K562 (cell line): Measurements from ENCODE around the gene RNF144A. TPM values are rescaled to one million over a fixed set of nuclear protein-coding genes. Genes with fewer than 3 reads are reported as not detected.

Experiments used
- ADNP ChIP-seq: fragments of 200-800 bp; sonication (Bioruptor generic); IDR thresholded peaks from 2 replicates; pipeline ENCODE4 v1.6.1; 2016; ENCODE audit warnings: missing genetic modification characterization, missing compliant biosample characterization
- BCL6 ChIP-seq: fragments of 250-450 bp; sonication (Bioruptor Pico); IDR thresholded peaks from 2 replicates; pipeline ENCODE4 v1.4.0; 2020
- CREBBP ChIP-seq: IDR thresholded peaks from one replicate; pipeline ENCODE4 v1.6.1; 2012; ENCODE audit warnings: low read depth, mild to moderate bottlenecking, control low read depth, inconsistent platforms, low read length
- ELF2 ChIP-seq: fragments of 250-450 bp; sonication (Bioruptor Pico); IDR thresholded peaks from 2 replicates; pipeline ENCODE4 v1.5.0; 2021; ENCODE audit warnings: mild to moderate bottlenecking
- ETV6 ChIP-seq, 3 experiments: fragments of 150-350 bp in 1 of 3; sonication (generic) in 1 of 3; formaldehyde crosslinking in 1 of 3; IDR thresholded peaks; 2 replicates each; pipeline versions ENCODE4 v1.6.1 to v1.8.0; 2014 to 2022; ENCODE audit warnings: borderline replicate concordance in 2 of 3, low read depth in 2 of 3, antibody characterized with exemption in 1 of 3, low read length in 1 of 3, mild to moderate bottlenecking in 1 of 3, missing genetic modification reagents in 1 of 3
- GABPA ChIP-seq: fragments of 200-800 bp; sonication (Bioruptor generic); conservative IDR thresholded peaks from 2 replicates; pipeline ENCODE4 v1.6.1; 2016; ENCODE audit warnings: low read depth, missing genetic modification characterization, missing compliant biosample characterization
- GATAD2B ChIP-seq: fragments of 450-650 bp; IDR thresholded peaks from 2 replicates; pipeline ENCODE4 v1.6.1; 2017; ENCODE audit warnings: mild to moderate bottlenecking, borderline replicate concordance
- JUND ChIP-seq, 2 experiments: IDR thresholded peaks; 2 replicates in 1 of 2; 3 replicates in 1 of 2; pipeline ENCODE4 v1.6.1; 2011; ENCODE audit warnings: borderline replicate concordance in 2 of 2, low read depth in 2 of 2, low read length in 2 of 2, improper control_type of control experiment in 1 of 2, missing biosample characterization in 1 of 2, missing genetic modification characterization in 1 of 2, missing genetic modification reagents in 1 of 2
- NR1H2 ChIP-seq: sonication (generic); formaldehyde crosslinking; IDR thresholded peaks from 2 replicates; pipeline ENCODE4 v1.4.0; 2020; ENCODE audit warnings: mild to moderate bottlenecking, missing genetic modification reagents
- NUFIP1 ChIP-seq: fragments of 450-650 bp; IDR thresholded peaks from 2 replicates; pipeline ENCODE4 v1.6.1; 2018; ENCODE audit not compliant: partially characterized antibody
- POU5F1 ChIP-seq: fragments of 150-350 bp; IDR thresholded peaks from 2 replicates; pipeline ENCODE4 v1.6.1; 2014; ENCODE audit warnings: borderline replicate concordance, low read length, low read depth, mild to moderate bottlenecking; ENCODE audit not compliant: partially characterized antibody
- SMARCC2 ChIP-seq: fragments of 450-650 bp; IDR thresholded peaks from 2 replicates; pipeline ENCODE4 v1.6.1; 2017; ENCODE audit warnings: antibody characterized with exemption, moderate library complexity, mild to moderate bottlenecking, low read depth
- TCF7 ChIP-seq: sonication (generic); IDR thresholded peaks from 2 replicates; pipeline ENCODE4 v1.6.1; 2016; ENCODE audit warnings: antibody characterized with exemption, borderline replicate concordance
- TEAD2 ChIP-seq: fragments of 450-650 bp; IDR thresholded peaks from 2 replicates; pipeline ENCODE4 v1.6.1; 2016; ENCODE audit warnings: missing genetic modification characterization, control low read depth, missing compliant biosample characterization
- ZNF124 ChIP-seq: sonication (generic); formaldehyde crosslinking; IDR thresholded peaks from 2 replicates; pipeline ENCODE4 v1.8.1; 2022; ENCODE audit warnings: missing genetic modification reagents
- ZNF766 ChIP-seq: fragments of 200-800 bp; sonication (Bioruptor generic); conservative IDR thresholded peaks from 2 replicates; pipeline ENCODE4 v1.6.1; 2016; ENCODE audit warnings: missing genetic modification characterization, missing compliant biosample characterization
- ZSCAN32 ChIP-seq: fragments of 450-650 bp; formaldehyde crosslinking; IDR thresholded peaks from 2 replicates; pipeline ENCODE4 v1.4.0; 2020; ENCODE audit warnings: mild to moderate bottlenecking, moderate library complexity
- polyA plus RNA-seq, 8 experiments: library from polyadenylated mRNA; depleted of rRNA in 4 of 8; stranded (reverse) in 5 of 8; unstranded in 3 of 8; fragments of >200 nt; fragmentation: Nextera tagmentation in 2 of 8; fragmentation: Illumina TruSeq in 1 of 8; extraction: Ambion mirVana in 2 of 8; extraction: Trizol in 1 of 8; gene quantifications; 2 replicates each; pipeline versions ENCODE4 v1.2.1 to v1.2.3, GENCODE V29; 2011 to 2014; ENCODE audit warnings: inconsistent platforms in 1 of 8, missing spikeins in 1 of 8
- total RNA-seq, 7 experiments: library from RNA; depleted of rRNA in 6 of 7; stranded (reverse); fragments of >200 nt in 6 of 7; fragmentation: Illumina TruSeq in 2 of 7; extraction: Trizol in 2 of 7; gene quantifications; 2 replicates each; pipeline versions ENCODE4 v1.2.1 to v1.2.3, GENCODE V29; 2011 to 2021; ENCODE audit warnings: low replicate concordance in 1 of 7
- TF ChIP-seq, protein P1 (sequence below): fragments of 250-450 bp; sonication (Bioruptor Pico); IDR thresholded peaks from 2 replicates; pipeline ENCODE4 v1.8.0; 2022; ENCODE audit warnings: inconsistent platforms, mild to moderate bottlenecking, moderate library complexity, borderline replicate concordance
- TF ChIP-seq, protein P2 (sequence below), 3 experiments: IDR thresholded peaks in 2 of 3; conservative IDR thresholded peaks in 1 of 3; 2 replicates each; pipeline ENCODE4 v1.5.1; 2011 to 2012; ENCODE audit warnings: low read length in 3 of 3, mild to moderate bottlenecking in 3 of 3, control low read depth in 2 of 3, improper control_type of control experiment in 1 of 3, inconsistent platforms in 1 of 3, low read depth in 1 of 3, mixed read lengths in 1 of 3, moderate library complexity in 1 of 3; ENCODE audit not compliant: insufficient read depth in 2 of 3
- TF ChIP-seq, protein P3 (sequence below): fragments of 450-650 bp; IDR thresholded peaks from 2 replicates; pipeline ENCODE4 v1.6.1; 2014; ENCODE audit warnings: low read depth, mild to moderate bottlenecking, moderate library complexity, borderline replicate concordance
- TF ChIP-seq, protein P4 (sequence below): fragments of 450-650 bp; IDR thresholded peaks from 2 replicates; pipeline ENCODE4 v1.6.1; 2016; ENCODE audit warnings: borderline replicate concordance

RNF144A gene
- total and polyA plus RNA-seq, 9 of the 15 experiments (the other 6 are each of a cell fraction or from before 2014, with no cell fraction given), result 0.96 to 11.3 (median 6.2) TPM

DNA sequence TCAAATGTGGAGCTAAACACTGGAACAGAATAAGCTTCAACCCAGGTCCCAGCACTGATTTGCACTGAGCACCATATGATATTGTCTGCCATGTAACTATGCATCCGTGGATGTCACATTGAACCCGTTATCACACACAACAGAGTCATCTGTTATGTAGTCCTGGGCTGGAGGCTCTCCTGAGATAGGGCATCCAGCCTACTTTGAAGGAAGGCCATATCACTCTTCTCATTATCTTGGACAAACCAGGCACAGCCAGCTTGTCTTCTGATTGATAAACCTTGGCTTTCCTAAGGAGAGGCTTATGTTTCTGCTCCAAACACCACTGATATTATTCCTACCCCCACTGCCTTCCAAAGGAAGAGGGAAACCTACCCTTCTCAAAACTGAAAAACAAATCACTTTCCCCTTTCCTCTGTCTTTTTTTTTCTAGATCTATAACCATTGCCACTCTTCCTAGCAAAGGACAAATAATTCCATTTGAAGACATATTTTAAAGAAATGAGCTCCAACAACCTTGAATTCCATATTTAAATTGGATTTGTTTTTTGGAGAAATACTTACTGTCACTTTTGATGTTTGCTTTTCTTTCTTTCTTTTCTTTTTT, 23.2 kb upstream of the RNF144A start (continued):
- TF ChIP-seq ETV6 (IDR thresholded peaks at IDR 0.05; ENCODE audit: borderline replicate concordance in 1 of 2, low read depth in 2 of 2, low read length in 1 of 2), result peak in 1 of 2 experiments; percentile 85; a peak in 1 of 4 replicates
- no peak for TF ChIP-seq ETV6 (CRISPR knock-in tag; IDR thresholded peaks at IDR 0.05; ENCODE audit: borderline replicate concordance)
- TF ChIP-seq NR1H2 (CRISPR knock-in tag), result no peak
- TF ChIP-seq JUND (IDR thresholded peaks at IDR 0.05; ENCODE audit: borderline replicate concordance, low read depth, low read length), result peak; percentile 86
- peak; percentile 75; the same call in 1 of the 3 replicates for TF ChIP-seq JUND (tag; IDR thresholded peaks at IDR 0.05; ENCODE audit: borderline replicate concordance, low read depth, low read length)
- TF ChIP-seq BCL6 (CRISPR knock-in tag), result peak; percentile 86
- TF ChIP-seq GATAD2B, result peak; percentile 80
- peak; percentile 96; the same call in 1 of the 2 replicates for TF ChIP-seq SMARCC2
- TF ChIP-seq, protein P1, sequence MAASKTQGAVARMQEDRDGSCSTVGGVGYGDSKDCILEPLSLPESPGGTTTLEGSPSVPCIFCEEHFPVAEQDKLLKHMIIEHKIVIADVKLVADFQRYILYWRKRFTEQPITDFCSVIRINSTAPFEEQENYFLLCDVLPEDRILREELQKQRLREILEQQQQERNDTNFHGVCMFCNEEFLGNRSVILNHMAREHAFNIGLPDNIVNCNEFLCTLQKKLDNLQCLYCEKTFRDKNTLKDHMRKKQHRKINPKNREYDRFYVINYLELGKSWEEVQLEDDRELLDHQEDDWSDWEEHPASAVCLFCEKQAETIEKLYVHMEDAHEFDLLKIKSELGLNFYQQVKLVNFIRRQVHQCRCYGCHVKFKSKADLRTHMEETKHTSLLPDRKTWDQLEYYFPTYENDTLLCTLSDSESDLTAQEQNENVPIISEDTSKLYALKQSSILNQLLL (CRISPR knock-in tag), result no peak
- peak; percentile 96 for TF ChIP-seq TCF7
- no peak for TF ChIP-seq ZSCAN32 (CRISPR knock-in tag)
- no peak for TF ChIP-seq CREBBP
- TF ChIP-seq, protein P2, sequence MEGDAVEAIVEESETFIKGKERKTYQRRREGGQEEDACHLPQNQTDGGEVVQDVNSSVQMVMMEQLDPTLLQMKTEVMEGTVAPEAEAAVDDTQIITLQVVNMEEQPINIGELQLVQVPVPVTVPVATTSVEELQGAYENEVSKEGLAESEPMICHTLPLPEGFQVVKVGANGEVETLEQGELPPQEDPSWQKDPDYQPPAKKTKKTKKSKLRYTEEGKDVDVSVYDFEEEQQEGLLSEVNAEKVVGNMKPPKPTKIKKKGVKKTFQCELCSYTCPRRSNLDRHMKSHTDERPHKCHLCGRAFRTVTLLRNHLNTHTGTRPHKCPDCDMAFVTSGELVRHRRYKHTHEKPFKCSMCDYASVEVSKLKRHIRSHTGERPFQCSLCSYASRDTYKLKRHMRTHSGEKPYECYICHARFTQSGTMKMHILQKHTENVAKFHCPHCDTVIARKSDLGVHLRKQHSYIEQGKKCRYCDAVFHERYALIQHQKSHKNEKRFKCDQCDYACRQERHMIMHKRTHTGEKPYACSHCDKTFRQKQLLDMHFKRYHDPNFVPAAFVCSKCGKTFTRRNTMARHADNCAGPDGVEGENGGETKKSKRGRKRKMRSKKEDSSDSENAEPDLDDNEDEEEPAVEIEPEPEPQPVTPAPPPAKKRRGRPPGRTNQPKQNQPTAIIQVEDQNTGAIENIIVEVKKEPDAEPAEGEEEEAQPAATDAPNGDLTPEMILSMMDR (IDR thresholded peaks at IDR 0.05 in 2 of 3, conservative IDR thresholded peaks at IDR 0.05 in 1 of 3; ENCODE audit: insufficient read depth in 2 of 3, low read depth in 1 of 3, low read length in 3 of 3), result no peak
- TF ChIP-seq, protein P3, sequence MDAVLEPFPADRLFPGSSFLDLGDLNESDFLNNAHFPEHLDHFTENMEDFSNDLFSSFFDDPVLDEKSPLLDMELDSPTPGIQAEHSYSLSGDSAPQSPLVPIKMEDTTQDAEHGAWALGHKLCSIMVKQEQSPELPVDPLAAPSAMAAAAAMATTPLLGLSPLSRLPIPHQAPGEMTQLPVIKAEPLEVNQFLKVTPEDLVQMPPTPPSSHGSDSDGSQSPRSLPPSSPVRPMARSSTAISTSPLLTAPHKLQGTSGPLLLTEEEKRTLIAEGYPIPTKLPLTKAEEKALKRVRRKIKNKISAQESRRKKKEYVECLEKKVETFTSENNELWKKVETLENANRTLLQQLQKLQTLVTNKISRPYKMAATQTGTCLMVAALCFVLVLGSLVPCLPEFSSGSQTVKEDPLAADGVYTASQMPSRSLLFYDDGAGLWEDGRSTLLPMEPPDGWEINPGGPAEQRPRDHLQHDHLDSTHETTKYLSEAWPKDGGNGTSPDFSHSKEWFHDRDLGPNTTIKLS, result peak; percentile 57; the same call in 1 of the 2 replicates
- TF ChIP-seq POU5F1, result no peak
- no peak for TF ChIP-seq ZNF124 (CRISPR knock-in tag)
- TF ChIP-seq TEAD2 (tag), result no peak
- no peak for TF ChIP-seq GABPA
- TF ChIP-seq, protein P4, sequence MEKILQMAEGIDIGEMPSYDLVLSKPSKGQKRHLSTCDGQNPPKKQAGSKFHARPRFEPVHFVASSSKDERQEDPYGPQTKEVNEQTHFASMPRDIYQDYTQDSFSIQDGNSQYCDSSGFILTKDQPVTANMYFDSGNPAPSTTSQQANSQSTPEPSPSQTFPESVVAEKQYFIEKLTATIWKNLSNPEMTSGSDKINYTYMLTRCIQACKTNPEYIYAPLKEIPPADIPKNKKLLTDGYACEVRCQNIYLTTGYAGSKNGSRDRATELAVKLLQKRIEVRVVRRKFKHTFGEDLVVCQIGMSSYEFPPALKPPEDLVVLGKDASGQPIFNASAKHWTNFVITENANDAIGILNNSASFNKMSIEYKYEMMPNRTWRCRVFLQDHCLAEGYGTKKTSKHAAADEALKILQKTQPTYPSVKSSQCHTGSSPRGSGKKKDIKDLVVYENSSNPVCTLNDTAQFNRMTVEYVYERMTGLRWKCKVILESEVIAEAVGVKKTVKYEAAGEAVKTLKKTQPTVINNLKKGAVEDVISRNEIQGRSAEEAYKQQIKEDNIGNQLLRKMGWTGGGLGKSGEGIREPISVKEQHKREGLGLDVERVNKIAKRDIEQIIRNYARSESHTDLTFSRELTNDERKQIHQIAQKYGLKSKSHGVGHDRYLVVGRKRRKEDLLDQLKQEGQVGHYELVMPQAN, result no peak
- TF ChIP-seq ADNP (tag), result peak; percentile 74
- TF ChIP-seq ZNF766, result peak; percentile 98
- TF ChIP-seq NUFIP1, result no peak
- TF ChIP-seq ELF2, result no peak
